GM20000 (cell line): ENCODE results near the gene ASNSD1.
"Not testable (repeated sequence)": the region's sequence is repeated elsewhere in the genome, so short reads cannot be mapped to it uniquely, and the experiment has no call there.

ENCODE experiments used
- DNase-seq: peaks from one replicate; pipeline ENCODE4 v3.0.0; 2012; ENCODE audit warnings: low spot score
- CTCF ChIP-seq: IDR thresholded peaks from 2 replicates; pipeline ENCODE4 v1.5.1; 2012; ENCODE audit warnings: mild to moderate bottlenecking, control low read depth; ENCODE audit errors: extremely low read depth, missing control alignments

The ASNSD1 gene

GRCh38 chr2:189676471-189676870, 15.2 kb downstream of the ASNSD1 start:
- DNase-seq, result no peak
- TF ChIP-seq CTCF, result no peak

DNA sequence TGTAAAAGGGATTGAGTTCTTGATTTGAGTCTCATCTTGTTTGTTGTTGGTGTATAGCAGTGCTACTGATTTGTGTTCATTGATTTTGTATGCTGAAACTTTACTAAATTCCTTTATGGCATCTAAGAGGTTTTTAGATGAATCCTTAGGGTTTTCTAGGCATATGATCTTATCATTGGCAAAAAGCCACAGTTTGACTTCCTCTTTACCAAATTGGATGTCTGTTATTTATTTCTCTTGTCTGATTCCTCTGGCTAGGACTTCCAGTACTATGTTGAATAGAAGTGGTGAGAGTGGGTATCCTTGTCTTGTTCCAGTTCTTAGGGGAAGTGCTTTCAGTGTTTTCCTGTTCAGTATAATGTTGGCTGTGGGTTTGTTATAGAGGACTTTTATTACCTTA, 18.0 kb downstream of the ASNSD1 start:
- TF ChIP-seq CTCF, result no peak
- DNase-seq, result no peak

DNA sequence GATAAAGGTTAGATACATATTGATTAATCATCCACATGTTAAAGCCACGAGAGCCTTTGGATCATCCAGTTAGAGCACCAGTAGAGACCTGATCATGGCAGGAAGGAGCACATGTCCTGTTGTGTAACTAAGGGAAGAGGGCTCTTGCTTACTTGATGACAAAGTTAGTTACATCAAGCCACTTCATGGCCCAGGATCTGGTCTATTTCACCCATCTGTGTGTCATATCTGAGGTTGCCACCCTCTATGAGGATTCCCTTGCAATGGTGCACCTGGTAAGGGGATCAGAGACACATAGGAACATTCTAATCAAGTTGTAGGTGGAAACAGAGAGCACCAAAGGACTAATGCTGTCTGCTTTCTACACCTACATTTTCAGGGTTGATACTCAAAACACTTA, 19.9 kb downstream of the ASNSD1 start:
- no peak for TF ChIP-seq CTCF
- no peak for DNase-seq

DNA sequence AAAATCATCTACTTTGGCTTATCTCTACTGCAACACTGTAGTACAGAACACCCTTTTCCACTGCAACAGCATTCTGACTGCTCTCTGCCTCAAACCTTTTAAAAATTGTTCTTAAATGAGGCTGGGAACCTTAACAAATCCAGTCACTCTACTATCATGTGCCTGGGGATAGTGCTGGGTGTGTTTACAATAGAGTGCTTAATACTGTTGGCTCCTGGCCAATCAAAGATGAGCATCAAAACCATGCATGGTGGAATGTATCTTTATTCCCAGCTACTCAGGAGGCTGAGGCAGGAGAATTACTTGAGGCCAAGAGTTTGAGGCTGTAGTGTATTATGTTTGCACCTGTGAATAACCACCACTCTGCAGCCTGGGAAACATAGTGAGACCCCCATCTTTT, 20.6 kb downstream of the ASNSD1 start:
- DNase-seq, result no peak
- TF ChIP-seq CTCF, result no peak

DNA sequence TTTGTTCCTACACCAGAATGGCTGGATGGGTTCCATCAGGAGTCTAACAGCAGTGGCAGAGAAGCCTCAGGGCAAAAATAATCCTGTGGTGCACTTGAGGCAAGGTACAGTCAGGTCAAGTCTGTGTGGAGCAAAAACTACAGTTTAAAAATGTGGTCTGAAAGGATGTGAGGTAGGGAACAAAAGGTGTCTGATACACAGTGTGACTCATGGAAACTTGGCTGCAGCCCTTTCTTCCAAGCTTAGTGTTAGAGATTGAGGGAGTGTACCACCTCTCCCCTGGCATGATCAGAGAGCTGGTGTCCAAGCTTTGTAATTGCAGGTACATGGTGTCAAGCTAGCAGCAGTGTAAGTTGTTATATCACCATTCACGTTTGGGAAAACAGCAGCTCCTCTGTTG, 22.1 kb downstream of the ASNSD1 start:
- no peak for TF ChIP-seq CTCF
- no peak for DNase-seq

DNA sequence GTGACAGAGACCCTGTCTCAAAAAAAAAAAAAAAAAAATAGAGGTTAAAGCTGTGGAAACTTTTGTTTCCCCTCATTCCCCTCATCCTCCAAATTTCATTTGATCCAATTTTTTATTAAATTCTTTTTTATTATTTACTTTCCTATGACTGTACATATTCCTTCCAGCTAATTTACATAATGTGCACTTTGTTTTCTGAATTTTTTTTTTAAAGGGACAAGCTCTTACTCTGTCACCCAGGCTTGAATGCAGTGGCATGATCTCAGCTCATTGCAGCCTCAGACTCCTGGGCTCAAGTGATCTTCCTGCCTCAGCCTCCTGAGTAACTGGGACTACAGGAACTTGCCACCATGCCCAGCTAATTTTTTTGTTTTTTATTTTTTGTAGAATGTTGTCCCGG, 23.6 kb downstream of the ASNSD1 start:
- TF ChIP-seq CTCF, result no peak
- DNase-seq, result no peak

DNA sequence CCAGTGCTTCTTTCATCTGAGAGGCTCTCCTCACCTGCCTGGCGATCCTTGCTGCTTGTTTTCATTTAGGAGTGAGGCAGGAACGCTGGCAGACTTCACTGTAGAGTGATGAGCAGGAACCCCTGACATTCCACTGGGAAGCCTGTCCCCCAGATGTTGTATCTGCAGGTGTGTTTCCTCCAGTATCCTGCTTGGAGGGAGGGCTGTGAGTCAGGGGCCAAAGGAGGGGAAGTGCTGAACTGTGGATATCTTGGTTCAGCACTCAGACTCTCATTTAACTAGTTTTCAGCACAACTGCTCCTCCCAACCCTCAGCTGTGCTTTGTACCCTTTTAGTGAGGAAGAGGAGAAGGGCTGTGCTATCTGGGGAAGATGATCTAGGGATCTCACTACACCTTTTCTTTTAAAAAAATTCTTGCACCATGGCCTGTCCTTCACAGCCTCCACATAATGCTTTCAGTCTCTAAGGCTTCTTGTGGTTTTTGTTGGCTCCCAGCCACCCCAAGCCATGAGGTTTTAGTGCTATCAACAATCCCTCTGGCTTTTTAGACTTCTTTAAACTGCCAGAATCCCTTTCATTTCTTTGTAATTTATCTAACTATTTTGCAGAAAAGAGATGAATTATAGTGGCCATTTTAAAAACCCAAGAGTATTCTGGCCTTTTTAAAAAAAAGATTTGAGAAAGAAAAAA, 24.4 kb downstream of the ASNSD1 start:
- DNase-seq, result no peak

GRCh38 chr2:189687796-189688195, 26.5 kb downstream of the ASNSD1 start:
- DNase-seq, result not testable (repeated sequence)

More for the DNA sequence above, 24.4 kb downstream of the ASNSD1 start:
- TF ChIP-seq CTCF, result no peak
